GM04504 (cell line): Measurements from ENCODE around the gene IMMP2L.
A peak's percentile ranks its signal among the peaks of the same experiment; 100 is the strongest.
"Not testable (repeated sequence)": the region's sequence is repeated elsewhere in the genome, so short reads cannot be mapped to it uniquely, and the experiment has no call there.

ENCODE experiments used
- DNase-seq: peaks from one replicate; pipeline ENCODE4 v3.0.0-alpha.2; 2012; ENCODE audit warnings: low read depth

The IMMP2L gene

DNA sequence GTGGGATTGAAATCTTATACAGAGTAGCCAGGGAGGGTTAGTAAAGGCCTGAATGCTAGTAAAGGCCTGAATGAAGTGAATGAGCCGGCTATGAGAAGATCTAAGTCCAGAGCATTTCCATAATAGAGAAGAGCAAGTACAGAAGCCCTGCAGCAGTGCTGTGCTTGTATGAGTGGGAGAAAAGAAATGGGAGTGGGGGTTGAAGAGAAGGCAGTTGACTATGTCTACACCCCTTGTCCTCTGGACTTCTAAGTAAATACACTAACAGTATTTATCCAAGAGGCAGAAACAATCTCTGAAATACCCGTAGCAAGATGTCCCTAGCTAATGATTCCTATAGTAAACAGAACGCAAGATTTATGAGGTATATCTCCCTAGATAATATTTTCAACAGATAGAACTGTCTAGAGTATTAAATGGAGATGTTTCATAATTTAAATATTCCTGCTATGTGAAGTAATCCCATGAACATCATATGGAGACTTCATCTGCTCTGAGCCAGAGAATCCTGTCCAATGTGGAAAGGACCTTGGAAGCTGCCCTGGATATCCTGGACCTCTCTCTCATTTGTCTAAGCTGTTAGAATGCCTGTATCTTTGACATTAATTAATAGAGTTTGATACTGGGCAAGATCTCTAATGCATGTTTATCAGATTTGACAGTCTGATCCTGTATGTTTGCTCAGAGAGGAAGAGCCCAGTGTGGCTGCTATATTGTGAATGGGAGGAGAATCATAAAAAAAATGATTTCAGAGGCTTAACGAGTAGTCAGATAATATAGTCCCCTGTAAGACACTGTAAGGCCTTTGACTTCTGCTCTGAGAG, 299.8 kb downstream of the IMMP2L start:
- no peak for DNase-seq

DNA sequence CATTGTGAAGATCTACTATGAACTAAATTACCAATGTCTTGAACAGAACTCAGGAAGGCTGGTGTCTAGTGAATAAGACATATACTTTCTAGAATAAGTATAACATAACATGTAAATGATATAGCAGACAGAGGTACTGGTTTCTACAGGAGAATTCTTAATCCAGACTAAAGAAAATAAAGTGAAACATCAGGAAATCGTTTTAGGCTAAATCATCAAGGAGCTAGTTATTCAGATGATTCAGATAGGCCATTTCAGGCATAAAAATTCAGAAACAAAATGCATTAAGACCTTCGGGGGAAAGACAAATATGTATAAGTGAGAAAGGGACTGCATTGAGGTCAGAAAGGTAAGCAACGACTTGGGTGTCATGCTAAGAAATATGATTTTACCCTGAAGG, 300.8 kb downstream of the IMMP2L start:
- no peak for DNase-seq

DNA sequence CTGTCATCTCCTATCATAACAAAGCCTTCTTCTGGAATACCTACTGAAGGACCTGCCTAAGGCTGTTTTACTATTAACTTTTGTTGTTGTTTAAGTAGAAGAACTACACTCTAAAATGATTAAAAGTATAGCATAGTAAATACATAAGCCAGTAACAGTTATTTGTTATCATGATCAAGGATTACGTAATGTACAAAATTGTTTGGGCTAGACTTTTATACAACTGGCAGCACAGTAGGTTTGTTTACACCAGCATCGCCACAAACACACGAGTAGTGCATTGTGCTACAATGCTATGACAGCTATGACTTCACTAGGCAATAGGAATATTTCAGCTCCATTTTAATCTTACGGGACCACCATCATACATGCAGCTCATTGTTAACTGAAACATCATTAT, 302.3 kb downstream of the IMMP2L start:
- no peak for DNase-seq

DNA sequence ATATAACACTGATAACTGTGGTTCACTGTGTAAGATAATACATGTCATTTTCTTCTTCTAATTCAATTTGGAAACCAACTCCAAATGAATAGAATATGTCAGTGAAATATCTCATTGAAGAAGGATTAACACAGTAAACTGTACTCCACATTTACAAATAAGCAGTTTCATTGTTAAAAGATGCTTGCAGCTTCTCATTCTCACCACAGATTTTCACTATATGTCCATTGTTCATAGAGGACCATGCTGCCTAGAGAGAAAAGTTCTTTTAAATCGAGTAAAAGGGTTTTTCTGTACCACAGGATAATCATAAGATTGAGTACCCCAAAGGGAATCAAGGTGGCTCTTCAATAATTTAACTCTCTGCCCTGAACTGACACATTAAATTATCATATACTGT, 305.9 kb downstream of the IMMP2L start:
- DNase-seq = no peak

DNA sequence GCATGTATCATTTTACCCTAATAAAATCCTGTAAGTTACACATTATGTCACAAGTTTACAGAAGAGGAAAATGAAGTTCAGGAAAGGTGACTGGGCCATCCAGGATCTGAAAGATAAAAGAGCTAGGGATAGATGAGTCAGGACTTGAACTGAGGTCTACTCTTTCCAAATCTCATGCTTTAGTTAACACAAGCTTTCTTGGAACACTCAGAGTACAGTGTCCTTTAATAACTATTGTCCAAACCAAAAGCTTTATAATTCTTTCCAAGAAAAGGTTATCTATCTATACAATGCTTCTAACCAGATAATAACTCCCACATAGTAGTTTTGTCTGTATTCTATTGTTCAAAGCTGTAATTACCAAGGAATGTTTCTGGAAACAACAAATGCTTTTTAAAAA, 306.7 kb downstream of the IMMP2L start:
- no peak for DNase-seq

DNA sequence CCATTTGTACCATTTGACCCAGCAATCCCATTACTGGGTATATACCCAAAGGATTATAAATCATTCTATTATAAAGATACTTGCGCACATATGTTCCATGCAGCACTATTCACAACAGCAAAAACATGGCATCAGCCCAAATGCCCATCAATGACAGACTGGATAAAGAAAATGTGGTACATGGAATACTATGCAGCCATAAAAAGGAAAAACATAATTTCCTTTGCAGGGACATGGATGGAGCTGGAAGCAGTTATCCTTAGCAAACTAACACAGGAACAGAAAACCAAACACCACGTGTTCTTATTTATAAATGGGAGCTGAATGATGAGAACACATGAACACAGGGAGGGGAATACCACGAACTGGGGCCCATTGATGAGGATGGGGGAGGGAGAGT, 310.9 kb downstream of the IMMP2L start:
- DNase-seq = not testable (repeated sequence)

DNA sequence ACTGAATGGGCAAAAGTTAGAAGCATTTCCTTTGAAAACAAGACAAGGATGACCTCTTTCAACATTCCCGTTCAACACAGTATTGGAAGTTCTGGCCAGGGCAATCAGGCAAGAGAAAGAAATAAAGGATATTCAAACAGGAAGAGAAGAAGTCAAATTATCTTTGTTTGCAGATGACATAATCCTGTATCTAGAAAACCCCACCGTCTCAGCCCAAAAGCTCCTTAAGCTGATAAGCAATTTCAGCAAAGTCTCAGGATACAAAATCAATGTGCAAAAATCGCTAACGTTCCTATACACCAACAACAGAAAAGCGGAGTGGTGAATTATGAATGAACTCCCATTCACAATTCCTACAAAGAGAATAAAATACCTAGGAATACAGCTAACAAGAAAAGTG, 312.5 kb downstream of the IMMP2L start:
- not testable (repeated sequence) for DNase-seq

DNA sequence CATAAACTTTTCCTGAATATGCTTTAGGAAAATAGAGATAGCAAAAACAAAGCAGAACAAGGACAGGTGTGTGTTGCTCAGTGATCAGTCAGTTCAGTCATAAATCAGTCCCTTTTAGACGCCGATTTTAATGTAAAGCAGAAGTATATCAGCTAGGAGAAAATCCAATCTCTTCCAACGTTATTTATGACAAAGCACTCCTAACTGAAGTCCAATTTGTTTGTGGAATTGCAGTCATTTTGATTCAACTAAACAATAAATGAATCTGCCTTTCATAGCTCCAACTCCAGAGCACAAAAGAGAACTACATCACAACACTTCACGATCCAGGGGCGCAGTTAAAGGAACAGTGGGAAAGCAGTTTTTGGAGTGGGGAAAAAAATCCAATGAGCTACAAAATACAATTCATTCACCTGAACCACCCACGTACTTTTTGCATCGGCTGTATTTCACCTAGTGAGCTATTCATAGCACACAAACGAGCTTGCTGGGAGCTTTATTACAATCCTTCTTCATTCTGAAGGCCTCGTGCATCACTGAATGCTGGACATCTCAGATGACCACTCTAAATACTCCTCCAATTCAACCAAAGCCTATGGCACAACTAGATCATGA, 320.0 kb downstream of the IMMP2L start:
- DNase-seq = no peak

DNA sequence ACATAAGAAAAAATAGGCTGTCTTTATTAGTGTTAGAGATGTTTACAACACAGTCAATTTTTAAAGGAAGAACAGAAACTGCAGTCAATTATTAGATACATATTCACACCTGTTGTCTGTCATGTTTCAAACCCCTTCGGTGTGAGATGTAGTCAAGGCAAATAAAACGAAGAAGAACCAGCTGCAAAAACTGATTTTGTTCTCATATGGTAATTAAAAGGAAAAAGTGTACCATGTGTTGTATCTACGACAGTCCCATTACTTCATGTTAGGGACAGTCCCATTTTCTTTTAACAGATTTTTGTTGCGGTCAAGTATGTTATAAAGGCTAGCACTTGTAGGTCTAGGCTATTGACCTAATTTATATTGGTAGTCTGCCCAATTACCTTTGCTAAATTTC, 321.9 kb downstream of the IMMP2L start:
- no peak for DNase-seq

DNA sequence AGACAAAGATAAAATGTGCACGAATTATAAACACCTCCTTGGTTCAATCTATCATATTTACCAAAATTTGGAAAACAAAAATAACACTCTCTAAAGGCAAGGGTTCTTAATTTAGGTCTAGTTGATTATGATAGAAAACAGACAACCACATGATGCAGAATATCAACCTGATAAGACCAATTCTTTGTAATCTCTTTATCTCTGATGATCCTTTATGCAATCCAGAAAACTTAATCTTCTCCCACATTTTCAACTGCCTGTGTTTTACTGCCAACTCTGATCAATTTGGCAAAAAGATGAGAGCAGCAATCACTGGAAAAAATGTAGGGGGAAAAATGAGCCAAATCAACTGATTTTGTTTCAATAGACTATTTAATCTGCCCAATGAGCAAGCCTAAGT, 322.9 kb downstream of the IMMP2L start:
- no peak for DNase-seq

DNA sequence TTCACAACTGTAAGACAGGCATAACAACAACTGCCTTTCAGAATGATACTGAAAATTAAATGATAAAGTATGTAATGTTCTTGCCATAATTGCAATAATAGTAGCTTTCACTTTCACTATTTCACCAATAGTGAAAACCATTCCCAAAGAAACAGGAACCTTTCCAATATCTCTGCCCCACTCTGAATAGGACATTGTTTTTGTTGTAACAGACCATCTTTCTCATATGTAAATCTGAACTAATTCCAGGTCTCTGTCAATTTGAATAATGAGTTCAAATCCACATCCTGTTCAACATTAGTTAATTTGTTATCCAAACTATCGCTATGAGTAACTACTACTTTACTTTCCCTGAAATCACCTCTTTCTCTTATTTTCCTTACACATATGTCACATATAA, 323.4 kb downstream of the IMMP2L start:
- DNase-seq = no peak

DNA sequence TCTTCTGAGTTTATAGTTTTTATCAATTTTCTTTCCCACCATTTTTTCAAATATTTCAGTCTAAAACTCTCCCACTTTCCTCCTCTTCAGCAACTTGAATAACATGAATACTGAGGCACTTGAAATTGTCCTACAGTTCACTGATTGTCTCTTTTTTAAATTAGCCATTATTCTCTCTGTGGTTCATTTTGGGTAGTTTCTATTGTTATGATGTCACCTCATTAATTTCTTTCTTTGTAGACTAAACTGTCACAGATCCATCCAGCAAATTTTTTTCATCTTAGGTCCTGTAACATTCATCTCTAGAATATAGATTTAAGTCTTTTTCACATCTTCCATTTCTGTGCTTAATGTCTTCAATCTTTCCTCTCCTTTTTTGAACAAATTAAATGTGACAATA, 326.6 kb downstream of the IMMP2L start:
- no peak for DNase-seq

DNA sequence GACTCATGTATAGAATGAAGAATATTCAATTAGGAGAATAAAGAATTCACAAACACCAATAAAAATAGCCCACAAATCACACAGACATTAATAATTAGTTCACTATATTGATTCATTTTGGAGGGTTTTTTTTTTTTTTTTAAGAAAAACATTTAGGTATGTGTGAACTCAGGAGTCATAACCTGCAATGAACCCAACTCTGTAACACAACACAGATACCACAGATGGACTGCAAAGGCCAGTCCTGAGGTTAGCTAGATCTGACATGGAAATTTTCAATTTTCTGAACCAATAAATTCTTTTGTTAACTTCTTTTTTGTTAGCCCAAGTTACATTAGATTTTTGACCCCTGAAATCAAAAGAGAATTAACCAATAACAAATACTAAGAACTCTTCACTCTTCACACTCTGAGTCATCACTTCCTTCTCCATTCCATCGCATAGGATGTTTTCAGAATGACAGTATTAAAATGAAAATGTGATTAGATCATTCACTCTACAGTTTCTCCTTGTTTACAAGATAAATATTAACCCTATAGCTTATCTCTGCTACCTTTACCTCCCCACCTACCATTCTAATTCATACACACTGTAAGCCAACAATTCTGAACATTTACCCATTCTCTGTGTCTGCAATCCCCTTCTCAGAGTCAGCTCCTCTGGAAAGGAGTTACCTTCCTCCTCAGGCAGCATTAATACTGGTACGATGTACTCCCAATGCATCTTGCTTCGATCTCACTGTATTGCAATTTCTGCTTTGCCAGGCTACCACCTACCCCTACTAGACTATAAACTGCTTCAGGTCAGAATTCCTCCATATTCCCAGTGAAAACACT, 329.8 kb downstream of the IMMP2L start:
- DNase-seq = no peak

DNA sequence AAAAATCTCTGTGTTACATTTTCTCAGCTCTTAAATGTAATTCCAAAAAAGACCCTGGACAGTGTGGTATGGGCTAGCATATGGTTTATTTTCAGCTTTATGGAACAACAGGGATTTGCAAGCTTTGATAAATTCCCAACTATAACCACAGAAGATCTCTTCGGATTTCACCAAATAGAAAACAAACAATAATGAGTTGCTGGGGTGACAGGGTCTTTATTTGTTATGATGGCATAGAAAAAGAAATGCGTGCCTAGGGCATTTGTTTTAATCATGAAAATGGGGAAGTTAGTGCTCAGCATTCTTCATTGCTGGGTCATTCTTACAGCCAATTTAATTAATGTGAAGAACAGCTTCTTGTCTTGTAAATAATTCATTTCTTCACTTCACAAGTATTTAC, 332.4 kb downstream of the IMMP2L start:
- DNase-seq = peak; percentile 35

DNA sequence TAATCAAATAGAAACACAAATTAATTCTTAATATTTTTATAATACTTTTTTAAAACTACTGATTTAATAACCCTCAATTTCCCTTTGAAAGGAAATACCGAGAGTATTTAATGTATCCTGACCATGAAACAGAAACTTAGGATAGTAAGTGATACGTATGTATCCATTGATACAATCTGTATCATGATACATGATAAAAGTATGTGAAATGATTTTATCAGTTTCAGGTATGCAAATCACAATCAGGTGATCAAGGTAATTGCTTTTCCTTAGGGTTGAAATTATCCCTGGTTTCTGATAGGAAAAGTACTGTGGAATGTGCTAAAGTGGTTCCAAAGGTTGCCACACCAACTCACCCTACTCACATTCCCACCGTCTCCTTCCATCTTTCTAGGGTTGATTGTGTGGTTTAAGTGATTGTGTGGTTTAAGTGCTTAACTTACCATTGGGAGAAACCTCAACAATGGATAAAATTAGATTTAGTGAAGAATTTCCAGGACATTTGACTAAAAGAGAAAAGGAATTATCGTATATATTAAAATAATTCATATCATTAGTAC, 333.0 kb downstream of the IMMP2L start:
- DNase-seq = no peak

DNA sequence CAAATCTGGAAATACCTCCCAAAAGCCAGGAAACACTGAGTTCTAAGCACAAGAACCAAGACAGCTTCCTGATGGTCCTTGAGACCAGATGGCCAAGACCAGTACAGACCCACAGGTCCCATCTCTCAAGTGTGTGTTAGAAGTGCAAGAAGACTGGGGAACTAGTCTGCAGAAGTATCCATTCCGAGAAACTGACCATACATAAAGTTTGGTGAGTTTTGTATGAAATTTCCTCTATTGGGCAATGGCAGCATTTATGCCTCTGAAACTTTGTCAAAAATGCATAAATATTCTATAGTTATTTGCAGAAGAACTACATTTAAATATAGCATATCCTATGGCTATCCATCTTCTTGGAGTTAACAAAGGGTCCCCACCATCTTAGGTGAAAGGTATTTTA, 333.9 kb downstream of the IMMP2L start:
- DNase-seq = no peak

DNA sequence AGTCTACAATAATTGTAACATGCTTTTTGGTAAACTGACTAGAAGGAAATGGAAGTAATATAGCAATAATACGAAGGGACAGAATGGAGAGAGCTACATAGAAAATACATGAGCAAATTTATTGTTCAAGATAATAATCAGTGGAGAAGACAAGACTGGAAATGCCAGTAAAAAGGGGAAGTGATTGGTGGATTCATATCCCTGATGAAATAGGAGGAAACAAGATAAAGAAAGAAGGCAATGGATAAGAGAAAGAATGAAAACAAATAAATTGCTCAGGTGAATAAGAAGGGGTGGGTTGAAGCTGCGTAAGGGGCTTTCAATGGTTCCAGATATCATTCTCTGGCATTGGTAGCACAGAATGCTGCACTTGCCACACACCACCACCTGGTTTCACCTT, 335.5 kb downstream of the IMMP2L start:
- DNase-seq = no peak

DNA sequence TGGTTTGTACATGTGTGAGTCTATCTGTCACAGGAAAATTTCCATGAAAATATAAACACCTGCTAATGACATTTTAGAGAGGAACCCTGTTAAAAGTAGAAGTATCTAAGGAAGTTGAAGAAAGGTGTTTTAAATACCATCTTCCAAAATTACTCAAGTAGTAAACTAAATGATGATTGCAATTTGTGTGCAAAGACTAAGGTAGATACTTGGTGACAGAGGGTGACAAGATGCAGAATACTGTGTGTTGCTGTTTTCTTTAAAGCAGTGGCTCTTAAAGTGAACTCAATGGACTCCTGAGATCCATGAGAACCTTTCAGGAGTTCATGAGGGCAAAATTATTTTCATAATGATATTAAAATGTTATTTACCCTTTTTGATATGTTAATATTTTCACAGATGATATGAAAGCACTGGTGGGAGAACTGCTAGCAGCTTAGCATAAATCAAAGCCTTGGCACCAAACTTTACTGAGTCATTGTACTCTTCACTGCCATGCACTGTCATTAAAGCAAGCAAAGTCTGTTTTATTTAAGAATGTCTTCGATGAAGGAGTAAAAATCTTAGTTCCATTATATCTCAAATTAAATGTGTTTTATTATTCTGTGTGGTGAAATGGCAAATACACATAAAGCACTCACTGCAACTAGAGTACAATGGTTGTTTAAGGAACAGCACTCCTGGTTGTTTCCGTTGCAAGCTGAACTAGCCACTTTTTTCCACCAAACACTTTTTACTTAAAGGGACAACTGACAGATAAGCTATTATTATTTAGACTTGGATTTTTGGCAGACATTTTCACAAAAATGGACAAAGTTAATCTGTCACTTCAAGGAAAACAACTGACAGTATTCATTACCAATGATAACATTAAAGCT, 337.7 kb downstream of the IMMP2L start:
- no peak for DNase-seq

DNA sequence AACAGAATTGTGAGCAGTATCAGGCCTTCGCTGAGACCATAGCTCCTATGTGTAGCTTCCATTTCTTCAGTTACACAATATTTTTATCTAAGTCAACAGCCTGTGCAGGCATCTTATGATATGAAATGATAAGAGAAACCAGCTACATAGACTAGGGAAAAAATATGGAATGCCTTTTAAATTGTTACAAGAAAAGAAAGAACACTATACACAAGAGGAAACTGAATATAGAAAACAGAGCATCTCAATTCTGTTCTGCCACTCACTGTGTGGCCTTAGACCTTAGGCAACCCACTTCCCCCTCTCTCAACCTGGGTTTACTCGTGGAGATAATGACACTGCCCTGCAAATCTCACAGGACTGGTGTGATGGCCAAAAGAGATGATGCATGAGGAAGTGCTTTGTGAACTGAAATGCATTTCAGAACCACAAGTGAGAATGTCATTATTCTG, 338.5 kb downstream of the IMMP2L start:
- DNase-seq = no peak

DNA sequence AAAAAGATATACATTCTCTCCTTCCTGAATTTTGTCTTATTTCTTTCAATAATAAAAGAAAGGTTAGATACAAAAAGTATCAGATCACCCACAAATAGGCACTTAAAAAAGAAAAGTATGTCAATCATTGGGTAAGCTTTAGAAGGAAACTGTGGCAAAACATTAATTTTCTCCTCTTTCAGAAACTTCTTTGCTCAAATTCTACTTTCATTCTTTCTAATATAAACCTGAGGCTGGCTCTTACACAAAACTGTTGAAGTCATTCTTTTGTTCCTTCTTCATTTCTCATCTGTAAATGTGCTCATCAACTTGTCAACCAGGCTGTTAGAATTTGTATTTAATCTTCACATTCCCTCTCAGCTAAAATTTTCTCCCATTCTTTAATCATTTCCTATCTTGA, 346.7 kb downstream of the IMMP2L start:
- DNase-seq = no peak

DNA sequence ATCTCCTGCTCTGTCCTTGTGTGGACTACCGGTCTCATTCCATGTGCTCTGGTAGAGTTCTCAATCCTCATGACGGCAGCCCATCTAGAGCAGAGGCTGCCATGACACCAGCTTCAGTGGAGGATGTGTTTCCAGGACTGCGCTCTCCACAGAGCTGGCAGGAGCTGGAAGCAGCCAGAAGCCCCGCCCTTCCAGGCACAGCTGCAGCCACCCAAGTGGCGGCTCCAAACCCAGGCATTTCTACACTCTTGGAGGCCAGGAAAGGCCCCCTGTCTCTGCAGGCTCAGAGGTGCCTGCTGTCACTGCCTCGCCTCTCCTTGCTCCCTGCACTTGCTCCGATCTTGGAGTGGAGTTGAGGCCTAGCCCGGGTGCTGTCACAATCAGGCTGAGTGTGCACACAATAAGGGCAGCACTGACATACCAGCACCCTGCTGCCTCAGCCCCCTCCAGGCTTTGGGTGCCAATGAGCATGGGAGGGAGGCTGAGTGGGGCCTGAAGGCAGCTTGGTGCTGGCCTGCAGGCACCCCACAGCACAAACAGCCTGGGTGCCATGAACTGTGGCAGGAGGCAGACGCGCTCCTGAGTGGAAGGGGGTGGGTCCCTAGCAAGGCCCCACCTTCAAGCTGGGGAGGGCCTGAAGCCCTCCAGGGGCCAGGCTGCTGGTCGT, 349.3 kb downstream of the IMMP2L start:
- DNase-seq = no peak
